Endothelial cell of umbilical vein (primary cell): ENCODE results near the gene CISD2. TPM values are rescaled to one million over a fixed set of nuclear protein-coding genes. Genes with fewer than 3 reads are reported as not detected.

Experiments
- BruUV-seq: library from RNA; stranded (reverse); fragments of 400-500 nt; replicated peaks from 2 replicates; lab custom pipeline; 2021; lab: Mats Ljungman, UMichigan
- CTCF ChIA-PET: fragments of 300-600, 350-600 bp; sonication (Branson Sonifier 250); formaldehyde crosslinking; loops from one replicate; lab custom pipeline; 2021; ENCODE audit warnings: antibody characterized with exemption, inconsistent platforms; lab: Charles Lee
- POLR2A ChIA-PET: fragments of 300-600, 350-600 bp; sonication (Branson Sonifier 250); formaldehyde crosslinking; loops from one replicate; lab custom pipeline; 2021; ENCODE audit warnings: antibody characterized with exemption, inconsistent platforms; lab: Charles Lee
- DNase-seq: peaks from one replicate; pipeline ENCODE4 v3.0.0-alpha.2; 2011; ENCODE audit warnings: low read depth, low spot score
- FAIRE-seq: peaks from 2 replicates; lab custom pipeline; 2011; peaks lifted over from hg19 to GRCh38; lab: Jason Lieb, UNC
- H2AFZ ChIP-seq: 2 replicates; pipeline ENCODE4 v1.6.0; 2012; ENCODE audit warnings: low read depth, low read length, control low read depth, inconsistent platforms
- H3K27ac ChIP-seq: 2 replicates; pipeline ENCODE4 v1.5.1; 2011; ENCODE audit warnings: low read depth, mild to moderate bottlenecking, control low read depth, low read length, moderate library complexity; ENCODE audit not compliant: insufficient read depth
- H3K27me3 ChIP-seq, 2 experiments: 2 replicates each; pipeline versions ENCODE4 v1.6.0 to v1.6.1; 2011; ENCODE audit warnings: low read length in 2 of 2, mixed read lengths in 1 of 2; ENCODE audit not compliant: control insufficient read depth in 2 of 2, insufficient read depth in 2 of 2
- H3K36me3 ChIP-seq, 2 experiments: 2 replicates in 1 of 2; 3 replicates in 1 of 2; pipeline ENCODE4 v1.5.1; 2011; ENCODE audit warnings: low read length in 2 of 2, mild to moderate bottlenecking in 1 of 2, moderate library complexity in 1 of 2; ENCODE audit not compliant: control insufficient read depth in 2 of 2, insufficient read depth in 2 of 2; ENCODE audit errors: extremely low read depth in 1 of 2
- H3K4me1 ChIP-seq: 3 replicates; pipeline ENCODE4 v1.5.1; 2011; ENCODE audit warnings: mild to moderate bottlenecking, low read length; ENCODE audit not compliant: control insufficient read depth, insufficient read depth; ENCODE audit errors: extremely low read depth
- H3K4me2 ChIP-seq: 2 replicates; pipeline ENCODE4 v1.6.1; 2011; ENCODE audit warnings: low read length, control low read depth, mixed read lengths; ENCODE audit not compliant: insufficient read depth
- H3K4me3 ChIP-seq, 3 experiments: fragments of 200-600 bp in 1 of 3; sonication (generic), shearing (Covaris generic) in 1 of 3; replicated peaks in 1 of 3; 2 replicates each; pipeline ENCODE4 v1.5.1; 2011 to 2016; ENCODE audit warnings: control low read depth in 3 of 3, low read length in 3 of 3, mild to moderate bottlenecking in 2 of 3, inconsistent platforms in 1 of 3, low read depth in 1 of 3, moderate library complexity in 1 of 3; ENCODE audit not compliant: insufficient read depth in 1 of 3
- H3K79me2 ChIP-seq: 2 replicates; pipeline ENCODE4 v1.6.0; 2012; ENCODE audit warnings: low read length, inconsistent platforms; ENCODE audit not compliant: control insufficient read depth, insufficient read depth
- H3K9ac ChIP-seq: replicated peaks from 2 replicates; pipeline ENCODE3; 2011; ENCODE audit warnings: low read length, control low read depth; ENCODE audit not compliant: insufficient read depth; ENCODE audit errors: extremely low read depth
- H3K9me1 ChIP-seq: replicated peaks from 3 replicates; pipeline ENCODE4 v1.6.0; 2011; ENCODE audit warnings: mild to moderate bottlenecking, low read length; ENCODE audit not compliant: control insufficient read depth, insufficient read depth; ENCODE audit errors: extremely low read depth
- H3K9me3 ChIP-seq: replicated peaks from 2 replicates; pipeline ENCODE4 v1.5.1; 2012; ENCODE audit warnings: low read length, inconsistent platforms; ENCODE audit not compliant: control insufficient read depth, insufficient read depth
- H4K20me1 ChIP-seq: replicated peaks from 2 replicates; pipeline ENCODE3; 2011; ENCODE audit warnings: mild to moderate bottlenecking, low read length; ENCODE audit not compliant: control insufficient read depth, insufficient read depth; ENCODE audit errors: extremely low read depth
- CTCF ChIP-seq, 2 donors: IDR thresholded peaks; 1 replicate in 1 of 2; 2 replicates in 1 of 2; pipeline ENCODE4 v1.5.1; 2011; ENCODE audit warnings: low read length in 2 of 2, mild to moderate bottlenecking in 2 of 2, moderate library complexity in 2 of 2, control low read depth in 1 of 2, inconsistent platforms in 1 of 2, low read depth in 1 of 2; ENCODE audit not compliant: insufficient read depth in 1 of 2; ENCODE audit errors: extremely low read depth in 1 of 2
- EZH2 ChIP-seq: IDR thresholded peaks from 2 replicates; pipeline ENCODE4 v1.6.1; 2012; ENCODE audit warnings: borderline replicate concordance, low read depth, mild to moderate bottlenecking, moderate library complexity, low read length, inconsistent platforms; ENCODE audit not compliant: severe bottlenecking
- FOS ChIP-seq: IDR thresholded peaks from 2 replicates; pipeline ENCODE4 v1.6.1; 2011; ENCODE audit warnings: mild to moderate bottlenecking, low read length, moderate library complexity, borderline replicate concordance; ENCODE audit not compliant: insufficient read depth
- GATA2 ChIP-seq: IDR thresholded peaks from 2 replicates; pipeline ENCODE4 v1.7.0; 2011; ENCODE audit warnings: low read depth, mild to moderate bottlenecking, moderate library complexity, mixed read lengths, low read length; ENCODE audit not compliant: insufficient read length, insufficient read depth
- JUN ChIP-seq: IDR thresholded peaks from 2 replicates; pipeline ENCODE4 v1.6.1; 2011; ENCODE audit warnings: borderline replicate concordance, low read depth; ENCODE audit not compliant: insufficient read length, insufficient read depth
- MAX ChIP-seq: IDR thresholded peaks from 2 replicates; pipeline ENCODE4 v1.6.1; 2011; ENCODE audit not compliant: insufficient read depth, insufficient read length
- MYC ChIP-seq: IDR thresholded peaks from one replicate; pipeline ENCODE4 v1.6.1; 2011; ENCODE audit warnings: mild to moderate bottlenecking, low read depth, low read length
- POLR2A ChIP-seq: IDR thresholded peaks from 2 replicates; pipeline ENCODE4 v1.6.1; 2012; ENCODE audit warnings: low read depth, mild to moderate bottlenecking, control low read depth, low read length
- POLR2AphosphoS5 ChIP-seq: IDR thresholded peaks from 2 replicates; pipeline ENCODE4 v1.6.1; 2012; ENCODE audit warnings: low read depth, mild to moderate bottlenecking, control low read depth, low read length, moderate library complexity; ENCODE audit not compliant: insufficient read depth
- dilution Hi-C: fragments of 300-500 bp; cut with MboI; formaldehyde crosslinking; loops from one replicate; pipeline ENCODE4 v1.15.0; 2019; ENCODE audit warnings: low sequenced_read_pairs; ENCODE audit not compliant: extremely low pct_ligation_motif_present
- intact Hi-C: fragments of 100-400 bp; cut with micrococcal nuclease; formaldehyde crosslinking; loops from one replicate; pipeline ENCODE4 v1.10.0; 2022
- polyA plus RNA-seq, 4 experiments: library from polyadenylated mRNA; depleted of rRNA in 3 of 4; stranded (reverse) in 3 of 4; unstranded in 1 of 4; fragments of >200 nt; gene quantifications; 2 replicates each; pipeline versions ENCODE4 v1.2.1 to v1.2.3, GENCODE V29; 2011 to 2012; ENCODE audit warnings: missing spikeins in 1 of 4
- total RNA-seq: library from RNA; stranded (reverse); gene quantifications from 2 replicates; pipeline ENCODE4 v1.2.3, GENCODE V29; 2021

CISD2 gene
- total and polyA plus RNA-seq, 2 donors (not counting 3 experiments of a cell fraction or from before 2014, with no cell fraction given), result 14.6 to 28.4 TPM

- H3K4me3 ChIP-seq, result no peak overlapping the region
- H2AFZ ChIP-seq, result no peak overlapping the region
- H4K20me1 ChIP-seq, result no peaks in the 10 kb centered on the region
- H3K4me2 ChIP-seq, result no peak overlapping the region
- FAIRE-seq, result no peak
- no peak overlapping the region for H3K9ac ChIP-seq
- no peaks in the 10 kb centered on the region for H3K4me1 ChIP-seq
- no peaks in the 10 kb centered on the region for H3K9me1 ChIP-seq
- no peak for TF ChIP-seq GATA2
- TF ChIP-seq POLR2AphosphoS5, result no peak
- no peak for TF ChIP-seq FOS
- no peak for TF ChIP-seq MAX
- no peak for TF ChIP-seq CTCF (IDR thresholded peaks at IDR 0.05; ENCODE audit: extremely low read depth in 1 of 2, insufficient read depth in 1 of 2, low read depth in 1 of 2, low read length in 2 of 2)
- TF ChIP-seq JUN, result no peak
- TF ChIP-seq EZH2, result no peak
- no peak for TF ChIP-seq POLR2A
- no peak for TF ChIP-seq MYC
- no TSS peak for BruUV-seq
- H3K27ac ChIP-seq, result no peak overlapping the region
- POLR2A ChIA-PET, result interaction anchor here (0.6 kb wide), 1 partner anchor 9 kb away, joined by 3 read pairs; the partner anchor contains the start of gene UBE2D3
- no peaks in the 10 kb centered on the region for H3K9me3 ChIP-seq
- dilution Hi-C loops, result no loop called here
- no peaks in the 10 kb centered on the region for H3K36me3 ChIP-seq
- no peak for DNase-seq
- no peaks in the 10 kb centered on the region for H3K27me3 ChIP-seq
- CTCF ChIA-PET, result no interaction called here
- intact Hi-C loops, result no loop called here
- H3K79me2 ChIP-seq, result no peaks in the 10 kb centered on the region
Measured at GRCh38 chr4:102836596-102836995, 32.2 kb upstream of the CISD2 start.
